ENCODE data around the gene FAM32A.
"Not testable (repeated sequence)": the region's sequence is repeated elsewhere in the genome, so short reads cannot be mapped to it uniquely, and the experiment has no call there.

FAM32A gene

GRCh38 chr19:16166417-16166816 is 18.8 kb upstream of the FAM32A start:
- no peak for DNase-seq

- no peak for DNase-seq
These were observed 18.2 kb upstream of the FAM32A start for GRCh38 chr19:16167055-16167454.

- DNase-seq, result no peak
These were observed 16.6 kb upstream of the FAM32A start for GRCh38 chr19:16168465-16169081.

GRCh38 chr19:16170134-16170533 is 15.1 kb upstream of the FAM32A start:
- DNase-seq, result no peak

GRCh38 chr19:16175954-16176353 is 9.3 kb upstream of the FAM32A start:
- DNase-seq, result no peak

- DNase-seq, result not testable (repeated sequence)
These were observed 6.3 kb upstream of the FAM32A start for GRCh38 chr19:16178866-16179265.

- no peak for DNase-seq
These were observed 4.6 kb upstream of the FAM32A start for GRCh38 chr19:16180611-16181010.

- no peak for DNase-seq
These were observed 516 bp upstream of the FAM32A start for GRCh38 chr19:16184665-16185122.

GRCh38 chr19:16185768-16186123 is 536 bp downstream of the FAM32A start:
- DNase-seq, result peak; percentile 56

- DNase-seq, result no peak
These were observed 3.3 kb downstream of the FAM32A start for GRCh38 chr19:16188521-16188920.

- DNase-seq, result no peak
These were observed 5.0 kb downstream of the FAM32A start for GRCh38 chr19:16190198-16190597.

GRCh38 chr19:16190736-16191135 is 5.5 kb downstream of the FAM32A start:
- DNase-seq, result no peak

GRCh38 chr19:16191216-16191908 is 6.2 kb downstream of the FAM32A start:
- DNase-seq, result no peak

- DNase-seq, result no peak
These were observed 8.3 kb downstream of the FAM32A start for GRCh38 chr19:16193466-16193865.

- DNase-seq, result no peak
These were observed 12.0 kb downstream of the FAM32A start for GRCh38 chr19:16197188-16197621.

- peak; percentile 100 for DNase-seq
These were observed 12.6 kb downstream of the FAM32A start, which contains the start of gene AP1M1 for GRCh38 chr19:16197622-16198369. Gene AP1M1, plus strand, starts transcription at chr19:16197911. Its CDS starts 116 bp downstream, at chr19:16198027.

- no peak for DNase-seq
These were observed 13.1 kb downstream of the FAM32A start for GRCh38 chr19:16198370-16198651.

- DNase-seq, result no peak
These were observed 14.2 kb downstream of the FAM32A start for GRCh38 chr19:16199275-16199932.

- no peak for DNase-seq
These were observed 15.1 kb downstream of the FAM32A start for GRCh38 chr19:16200038-16201010.

GRCh38 chr19:16201011-16201391 is 15.8 kb downstream of the FAM32A start:
- DNase-seq, result no peak

GRCh38 chr19:16202320-16203255 is 17.4 kb downstream of the FAM32A start:
- no peak for DNase-seq
